Activated naive CD4-positive, alpha-beta T cell treated with anti-CD3 and anti-CD28 coated beads, Interleukin-2, amount 50 U/mL, for 72 hours (primary cell): ENCODE results near the gene ABL1. TPM values are rescaled to one million over a fixed set of nuclear protein-coding genes. Genes with fewer than 3 reads are reported as not detected.
A peak's percentile ranks its signal among the peaks of the same experiment; 100 is the strongest.
"Not testable (repeated sequence)": the region's sequence is repeated elsewhere in the genome, so short reads cannot be mapped to it uniquely, and the experiment has no call there.

ENCODE experiments used
- ATAC-seq, 2 donors: fragments of 150-1000 bp; cut with Tn5 transposase; 2 replicates each; pipeline ENCODE4 v1.10.0; 2021; ENCODE audit warnings: mild to moderate bottlenecking in 2 of 2, moderate library complexity in 2 of 2
- DNase-seq, 2 donors: peaks; one replicate each; pipeline ENCODE4 v3.0.0; 2021 to 2022; ENCODE audit warnings: low spot score in 2 of 2
- H3K27ac Mint-ChIP-seq, 2 donors: one replicate each; pipeline ENCODE4 v1.8.0; 2022; ENCODE audit warnings: mild to moderate bottlenecking in 2 of 2, mixed read lengths in 2 of 2
- H3K36me3 Mint-ChIP-seq, 2 donors: one replicate each; pipeline ENCODE4 v1.8.0; 2022; ENCODE audit warnings: mixed read lengths in 2 of 2
- H3K9me3 Mint-ChIP-seq, 2 donors: one replicate each; pipeline ENCODE4 v1.8.0; 2022; ENCODE audit warnings: mixed read lengths in 2 of 2
- total RNA-seq, 2 donors: library from RNA; stranded (reverse); gene quantifications; one replicate each; pipeline ENCODE4 v1.2.3, GENCODE V29; 2022

Gene ABL1
- total RNA-seq, 2 donors from 2014 or later = 24.4 to 35.0 TPM

GRCh38 chr9:130910670-130911069 lies 75.6 kb downstream of the ABL1 start:
- H3K36me3 Mint-ChIP-seq, H3K9me3 Mint-ChIP-seq, DNase-seq, ATAC-seq: not testable (repeated sequence)
- peak overlapping the region in 1 of 2 donors; percentile 62 for H3K27ac Mint-ChIP-seq

- Mint-ChIP-seq H3K9me3 (no peaks in the 10 kb centered on the region), H3K27ac (no peak overlapping the region), H3K36me3 (no peaks in the 10 kb centered on the region)
- ATAC-seq (no peak), DNase-seq (no peak)
Observed at GRCh38 chr9:130911254-130912049, 76.4 kb downstream of the ABL1 start.

DNA sequence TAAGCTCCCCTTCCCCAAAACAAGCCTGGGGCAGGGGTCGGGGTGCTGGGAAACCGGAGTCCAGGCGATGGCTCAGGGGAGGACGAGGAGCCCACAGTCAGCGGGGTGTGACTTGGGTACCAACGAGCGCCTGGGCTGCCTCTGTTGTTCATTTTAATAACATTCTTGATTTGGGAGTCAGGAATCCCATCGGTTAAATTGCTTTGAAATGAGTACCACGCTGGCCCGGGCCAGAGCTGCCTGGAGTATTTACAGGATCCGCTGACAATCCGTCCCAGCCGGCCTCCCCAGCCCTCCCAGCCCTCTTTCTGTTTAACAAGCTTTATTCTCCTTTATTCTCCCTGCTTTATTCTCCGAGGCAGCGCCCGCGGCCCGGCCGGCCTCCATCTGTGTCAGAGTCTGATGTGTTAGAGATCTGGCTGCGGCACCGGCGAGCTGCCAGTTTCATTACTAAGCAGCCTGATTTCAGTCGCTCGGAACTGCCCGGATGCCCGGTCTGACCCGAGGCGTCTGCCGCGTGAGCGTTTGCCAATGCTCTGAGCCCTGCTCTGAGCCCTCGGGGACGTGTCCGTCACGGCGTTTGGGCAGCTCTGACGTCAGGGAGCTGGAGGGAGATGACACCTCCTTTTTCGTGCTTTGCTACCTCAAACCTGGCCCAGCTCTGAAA lies 78.0 kb downstream of the ABL1 start:
- H3K27ac Mint-ChIP-seq = no peak overlapping the region
- DNase-seq = no peak
- no peaks in the 10 kb centered on the region for H3K9me3 Mint-ChIP-seq
- ATAC-seq = no peak
- no peaks in the 10 kb centered on the region for H3K36me3 Mint-ChIP-seq

DNA sequence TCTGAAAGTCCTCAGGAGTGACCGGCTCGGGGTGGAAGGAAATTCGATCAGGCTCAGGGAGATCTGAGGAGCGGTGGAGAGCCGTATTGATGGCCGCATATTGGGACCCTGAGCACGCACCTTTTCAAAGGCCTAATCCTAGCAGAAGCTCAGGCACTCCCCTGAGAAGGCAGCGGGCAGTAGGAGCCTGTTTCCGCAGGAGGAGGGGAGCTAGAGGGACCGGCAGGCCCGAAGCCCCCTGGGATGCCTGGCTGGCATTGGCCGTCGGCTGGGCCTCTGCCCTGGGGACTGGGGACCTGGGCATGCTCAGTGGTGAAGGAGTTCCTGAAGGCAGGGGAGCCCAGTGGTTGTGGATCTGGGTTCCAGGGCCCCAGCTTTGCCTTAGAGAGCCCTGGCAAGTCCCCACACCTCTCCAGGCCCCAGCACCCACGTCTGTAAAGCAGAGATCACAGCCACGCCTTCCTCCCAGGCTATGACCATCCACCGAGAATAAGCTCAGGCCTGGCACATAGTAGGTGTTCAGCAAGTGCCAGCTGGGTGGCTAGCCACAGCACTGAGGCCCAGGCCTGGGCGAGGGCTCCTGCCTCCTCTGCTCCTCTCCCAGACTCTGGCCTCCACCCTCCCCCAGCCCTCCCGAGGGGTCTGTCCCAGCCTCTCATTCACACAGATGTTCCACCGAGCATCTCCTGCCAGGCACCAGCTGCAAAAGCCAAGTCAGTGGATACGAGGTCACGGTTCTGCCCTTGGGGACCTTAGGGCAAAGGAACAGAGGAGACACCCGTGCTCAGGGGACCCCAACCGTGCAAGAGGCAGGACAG lies 78.8 kb downstream of the ABL1 start:
- no peak for ATAC-seq
- no peaks in the 10 kb centered on the region for H3K9me3 Mint-ChIP-seq
- no peak for DNase-seq

DNA sequence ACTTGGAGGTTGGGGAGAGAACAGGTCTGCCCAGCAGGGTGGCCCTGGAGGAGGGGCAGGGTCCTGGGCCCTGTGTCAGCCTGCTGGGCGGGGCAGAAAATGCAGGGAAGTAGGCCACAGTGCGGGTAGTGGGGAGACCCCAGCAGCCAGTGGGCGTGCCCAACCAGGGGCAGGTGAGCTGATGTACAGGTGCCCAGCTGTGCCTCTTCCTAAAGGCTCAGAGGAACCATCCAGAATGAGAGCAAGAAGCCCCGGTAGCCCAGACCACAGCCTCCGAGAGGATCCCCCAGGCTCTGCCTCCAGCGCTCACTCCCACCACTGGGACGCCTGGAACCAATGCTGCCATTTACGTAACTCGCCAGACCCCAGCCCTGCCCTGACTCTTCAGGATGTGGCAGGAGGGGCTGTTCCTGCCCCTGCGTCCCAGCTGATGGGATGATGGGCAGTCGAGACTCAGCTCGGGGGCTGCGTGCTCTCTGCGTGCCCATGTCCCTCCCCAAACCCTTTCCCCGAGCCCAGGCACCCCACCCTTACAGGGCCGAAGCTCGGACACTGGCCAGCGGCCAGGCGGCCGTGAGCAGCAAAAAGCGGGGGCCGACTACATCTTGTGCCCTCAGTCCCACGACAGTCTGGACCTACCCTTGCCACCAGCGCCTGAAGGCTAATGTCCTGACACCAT lies 79.5 kb downstream of the ABL1 start:
- Mint-ChIP-seq H3K9me3 (no peaks in the 10 kb centered on the region), H3K27ac (no peak overlapping the region), H3K36me3 (no peaks in the 10 kb centered on the region)
- DNase-seq (no peak), ATAC-seq (no peak)

More for the DNA sequence above, 78.8 kb downstream of the ABL1 start:
- Mint-ChIP-seq H3K36me3 (no peaks in the 10 kb centered on the region), H3K27ac (no peak overlapping the region)

- no peak for ATAC-seq
- H3K36me3 Mint-ChIP-seq = no peaks in the 10 kb centered on the region
Observed at GRCh38 chr9:130915096-130915447, 80.0 kb downstream of the ABL1 start.

GRCh38 chr9:130917168-130917960 lies 82.3 kb downstream of the ABL1 start:
- H3K36me3 Mint-ChIP-seq = no peaks in the 10 kb centered on the region
- H3K27ac Mint-ChIP-seq = no peak overlapping the region
- ATAC-seq = no peak
- H3K9me3 Mint-ChIP-seq = no peaks in the 10 kb centered on the region
- DNase-seq = no peak

More at GRCh38 chr9:130915096-130915447, 80.0 kb downstream of the ABL1 start:
- Mint-ChIP-seq H3K9me3 (no peaks in the 10 kb centered on the region), H3K27ac (no peak overlapping the region)
- DNase-seq = no peak

GRCh38 chr9:130918101-130918825 lies 83.2 kb downstream of the ABL1 start:
- DNase-seq (no peak), ATAC-seq (no peak)
- no peaks in the 10 kb centered on the region for H3K36me3 Mint-ChIP-seq
- H3K9me3 Mint-ChIP-seq = no peaks in the 10 kb centered on the region
- no peak overlapping the region for H3K27ac Mint-ChIP-seq

- no peaks in the 10 kb centered on the region for H3K36me3 Mint-ChIP-seq
- ATAC-seq (no peak), DNase-seq (no peak)
- H3K9me3 Mint-ChIP-seq = no peaks in the 10 kb centered on the region
- no peak overlapping the region for H3K27ac Mint-ChIP-seq
Observed at GRCh38 chr9:130918826-130919558, 83.9 kb downstream of the ABL1 start.

- Mint-ChIP-seq H3K36me3 (no peaks in the 10 kb centered on the region), H3K27ac (no peak overlapping the region), H3K9me3 (no peaks in the 10 kb centered on the region)
- ATAC-seq (no peak), DNase-seq (no peak)
Observed at GRCh38 chr9:130919559-130920145, 84.6 kb downstream of the ABL1 start.

DNA sequence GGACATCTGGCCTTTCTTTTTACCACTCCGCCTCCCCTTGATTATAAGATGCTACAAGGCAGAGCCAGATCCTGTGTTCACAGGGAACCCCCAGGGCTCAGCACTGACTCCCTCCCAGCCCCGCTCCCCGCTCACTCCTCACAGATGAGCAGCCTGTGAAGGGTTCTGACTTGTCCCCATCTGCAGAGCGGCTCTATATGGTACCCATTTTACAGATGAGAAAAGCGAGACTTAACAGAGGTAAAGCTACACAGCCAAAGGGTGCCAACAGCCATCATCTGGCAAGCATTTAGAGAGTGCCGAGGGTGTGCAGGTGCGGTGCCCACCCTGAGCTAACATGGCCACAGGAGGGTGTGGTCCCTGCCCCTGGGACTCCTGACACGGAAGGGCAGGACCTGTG lies 85.2 kb downstream of the ABL1 start:
- DNase-seq (no peak), ATAC-seq (no peak)
- Mint-ChIP-seq H3K27ac (no peak overlapping the region), H3K36me3 (no peaks in the 10 kb centered on the region), H3K9me3 (no peaks in the 10 kb centered on the region)

- DNase-seq (no peak), ATAC-seq (no peak)
- Mint-ChIP-seq H3K27ac (no peak overlapping the region), H3K9me3 (no peaks in the 10 kb centered on the region), H3K36me3 (no peaks in the 10 kb centered on the region)
Observed at GRCh38 chr9:130920762-130921299, 85.8 kb downstream of the ABL1 start.

DNA sequence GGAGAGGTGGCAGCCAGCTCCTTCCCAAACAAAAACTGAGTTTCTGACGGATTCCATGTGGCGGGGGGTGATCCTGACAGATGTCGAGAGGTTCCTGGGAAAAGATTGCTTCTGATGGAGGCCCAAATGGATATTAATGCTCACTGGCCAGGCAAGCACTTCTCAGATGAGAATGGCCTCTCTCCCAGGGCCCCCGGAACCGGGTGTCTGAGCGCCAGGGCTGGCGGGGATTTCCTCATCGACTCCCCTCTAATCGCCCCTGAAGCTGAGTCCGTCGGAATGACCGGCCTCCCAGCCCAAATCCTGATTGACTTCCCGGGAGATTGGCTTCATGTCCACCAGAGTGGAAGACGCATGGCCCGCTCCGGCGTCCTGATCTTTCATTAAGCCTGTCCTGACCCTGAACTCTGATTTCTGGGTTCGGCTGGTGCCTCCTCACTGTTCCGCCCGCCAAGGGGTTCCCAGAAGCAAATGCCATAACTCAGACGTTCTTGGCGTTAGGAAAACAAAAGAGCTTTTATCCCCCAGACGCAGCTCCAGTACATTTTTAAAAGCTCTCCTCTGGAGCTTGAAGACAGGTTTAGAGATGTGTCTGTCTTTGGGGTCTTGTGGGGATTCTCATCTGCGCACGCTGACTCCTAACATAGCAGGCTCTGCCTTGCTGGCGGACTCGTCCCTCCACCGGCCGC lies 86.4 kb downstream of the ABL1 start:
- H3K27ac Mint-ChIP-seq = no peak overlapping the region
- H3K9me3 Mint-ChIP-seq = no peaks in the 10 kb centered on the region
- H3K36me3 Mint-ChIP-seq = no peaks in the 10 kb centered on the region
- ATAC-seq = no peak
- DNase-seq = no peak
